Thyroid gland (tissue), 4 donors: Measurements from ENCODE around the gene EPHA2.

Experiments
- CTCF ChIP-seq, 6 experiments: fragments of 200-600 bp in 3 of 6; fragments of 450-650 bp in 3 of 6; sonication (generic) in 3 of 6; IDR thresholded peaks; one replicate each; pipeline ENCODE4 v1.5.1; 2016 to 2019; ENCODE audit warnings: antibody characterized with exemption in 6 of 6, mild to moderate bottlenecking in 2 of 6, inconsistent platforms in 1 of 6, moderate library complexity in 1 of 6
- POLR2A ChIP-seq, 2 donors: fragments of 450-650 bp; IDR thresholded peaks; one replicate each; pipeline ENCODE4 v1.6.1; 2017; ENCODE audit warnings: antibody characterized with exemption in 2 of 2, mild to moderate bottlenecking in 2 of 2, moderate library complexity in 1 of 2

- TF ChIP-seq CTCF (IDR thresholded peaks at IDR 0.05) (no peak), POLR2A (IDR thresholded peaks at IDR 0.05) (no peak)
These were observed 62.3 kb downstream of the EPHA2 start for GRCh38 chr1:16093611-16094010.
